NCI-H1694 treated with DMSO at 0.1 percent for 48 hours (cell line): ENCODE results near the gene SCARB1.
"Not testable (repeated sequence)": the region's sequence is repeated elsewhere in the genome, so short reads cannot be mapped to it uniquely, and the experiment has no call there.

ENCODE experiments used
- DNase-seq: peaks from one replicate; lab custom pipeline; 2025; lab: John Stamatoyannopoulos, UW

The SCARB1 gene

DNA sequence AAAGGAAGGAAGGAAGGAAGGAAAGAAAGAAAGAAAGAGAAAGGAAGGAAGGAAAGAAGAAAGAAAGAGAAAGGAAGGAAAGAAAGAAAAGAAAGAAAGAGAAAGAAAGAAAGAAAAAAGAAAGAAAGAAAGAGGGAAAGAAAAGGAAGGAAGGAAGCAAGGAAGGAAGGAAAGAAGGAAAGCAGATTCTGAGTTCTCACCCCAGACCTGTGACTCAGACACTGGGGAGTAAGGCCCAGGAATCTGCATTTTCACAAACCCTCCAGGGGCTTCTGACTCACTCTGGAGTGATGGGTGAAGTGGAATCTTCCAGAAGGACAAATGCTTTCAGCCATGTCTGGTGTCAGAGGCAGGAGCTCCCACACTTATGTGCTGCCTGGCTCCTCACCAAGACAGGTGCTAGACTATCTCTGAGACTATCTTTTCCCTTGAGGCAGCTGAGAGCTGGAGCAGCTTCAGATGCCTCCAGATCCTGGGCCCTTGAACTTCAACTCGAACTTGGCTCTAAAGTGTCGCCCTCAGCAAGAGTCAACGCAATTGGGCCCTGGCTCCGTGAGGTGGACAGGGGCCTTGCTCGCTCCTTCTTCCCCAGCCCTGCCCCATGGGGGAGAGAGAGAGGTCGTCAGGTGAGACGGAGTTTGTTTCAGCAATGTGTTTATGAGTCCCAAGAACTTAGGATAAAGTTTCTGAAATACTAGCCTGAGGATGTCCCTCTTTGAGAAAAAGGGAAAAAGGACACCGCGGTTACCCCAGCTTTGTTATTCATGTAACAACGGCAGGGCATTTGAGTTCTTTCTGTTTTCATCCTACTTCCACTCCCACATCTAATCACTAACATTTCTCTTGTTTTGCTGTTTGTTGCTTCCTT, 19.8 kb upstream of the SCARB1 start:
- no peak for DNase-seq

DNA sequence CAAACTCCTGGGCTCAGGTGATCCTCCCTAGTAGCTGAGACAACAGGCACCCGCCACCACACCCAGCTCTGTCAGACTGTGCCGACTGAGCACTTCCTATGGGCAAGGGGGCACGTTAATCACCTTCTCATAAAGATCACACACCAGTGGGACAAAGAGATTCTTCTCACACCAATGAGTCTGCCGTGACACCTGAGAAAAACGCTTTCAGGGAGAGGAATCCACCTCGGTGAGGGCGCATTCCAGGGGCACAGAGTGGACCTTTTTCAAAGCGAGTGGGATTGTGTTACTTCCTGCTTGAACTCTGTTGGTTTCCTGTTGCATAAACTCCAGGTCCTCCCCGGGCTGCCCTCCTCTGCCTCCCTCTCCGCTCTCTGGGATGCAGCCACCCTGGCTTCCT, 17.5 kb upstream of the SCARB1 start:
- DNase-seq, result no peak

DNA sequence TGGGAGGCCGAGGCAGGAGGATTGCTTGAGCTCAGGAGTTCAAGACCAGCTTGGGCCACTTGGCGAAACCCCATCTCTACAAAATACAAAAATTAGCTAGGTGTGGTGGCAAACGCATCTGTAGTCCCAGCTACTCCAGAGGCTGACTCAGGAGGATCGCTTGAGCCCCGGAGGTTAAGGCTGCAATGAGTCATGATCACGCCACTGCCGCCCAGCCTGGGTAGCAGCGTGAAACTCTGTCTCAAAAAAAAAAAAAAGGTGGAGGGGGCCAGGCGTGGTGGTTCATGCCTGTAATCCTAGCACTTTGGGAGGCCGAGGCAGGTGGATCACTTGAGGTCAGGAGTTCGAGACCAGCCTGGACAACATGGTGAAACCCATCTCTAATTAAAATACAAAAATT, 16.7 kb upstream of the SCARB1 start:
- DNase-seq, result not testable (repeated sequence)

DNA sequence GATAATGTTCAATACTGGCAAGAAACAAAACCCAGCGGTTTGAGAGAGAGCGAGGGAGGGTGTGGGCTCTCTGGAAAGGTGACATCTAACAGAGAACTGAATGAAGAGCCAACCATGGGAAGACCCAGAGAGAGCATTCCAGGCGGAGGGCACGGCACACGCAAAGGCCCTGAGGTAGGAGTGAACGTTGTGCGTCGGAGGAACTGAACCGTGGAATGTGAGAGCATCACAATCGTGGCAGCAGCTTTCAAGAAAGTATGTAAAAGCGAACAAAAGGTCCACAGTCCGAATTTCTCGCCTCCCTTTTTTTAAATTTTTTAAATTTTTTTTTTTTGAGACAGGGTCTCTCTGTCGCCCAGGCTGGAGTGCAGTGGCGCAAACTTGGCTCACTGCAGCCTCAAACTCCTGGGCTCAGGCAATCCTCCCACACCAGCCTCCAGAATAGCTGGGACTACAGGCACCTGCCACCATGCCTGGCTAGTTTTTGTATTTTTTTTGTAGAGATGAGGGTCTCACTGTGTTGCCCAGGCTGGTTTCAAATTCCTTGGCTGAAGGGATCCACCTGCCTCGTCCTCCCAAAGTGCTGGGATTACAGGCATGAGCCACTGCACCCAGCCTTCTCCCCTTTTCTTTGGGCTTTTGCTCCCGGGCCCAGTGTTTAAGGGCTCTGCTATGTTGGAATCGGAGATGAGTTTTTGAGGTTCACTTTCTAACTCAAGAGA, 15.3 kb upstream of the SCARB1 start:
- no peak for DNase-seq

DNA sequence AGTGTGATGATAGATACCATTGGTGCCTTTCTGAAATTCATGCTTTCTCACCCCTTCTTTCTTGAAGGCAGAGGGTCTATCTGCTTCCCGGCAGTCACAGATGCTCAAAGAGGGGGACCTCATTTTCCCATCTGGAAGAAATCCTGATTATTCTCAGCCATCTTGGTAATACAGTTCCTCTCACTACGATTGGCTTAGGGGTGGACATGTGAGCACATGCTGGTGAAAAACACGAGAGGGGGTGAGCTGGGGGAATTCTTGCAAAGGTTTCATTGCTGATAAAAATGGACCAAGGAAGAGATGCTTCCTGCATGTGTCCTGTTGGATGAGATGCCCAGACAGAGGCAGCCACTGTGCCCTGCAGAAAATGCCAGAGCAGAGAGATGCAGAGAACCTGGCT, 13.8 kb upstream of the SCARB1 start:
- no peak for DNase-seq

DNA sequence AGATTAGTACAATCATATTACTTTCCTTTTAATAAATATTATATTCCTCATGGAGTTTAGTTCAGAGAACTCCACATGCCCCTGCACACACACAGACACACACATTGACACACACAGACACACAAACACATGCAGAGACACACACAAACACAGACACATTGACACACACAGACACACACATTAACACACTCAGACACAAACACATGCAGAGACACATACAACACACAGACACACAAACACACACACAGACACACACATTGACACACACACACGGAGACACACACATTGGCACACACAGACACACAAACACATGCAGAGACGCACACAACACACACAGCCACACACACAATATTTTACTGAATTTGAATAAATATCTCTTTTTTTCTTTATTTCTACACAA, 12.5 kb upstream of the SCARB1 start:
- DNase-seq, result no peak

DNA sequence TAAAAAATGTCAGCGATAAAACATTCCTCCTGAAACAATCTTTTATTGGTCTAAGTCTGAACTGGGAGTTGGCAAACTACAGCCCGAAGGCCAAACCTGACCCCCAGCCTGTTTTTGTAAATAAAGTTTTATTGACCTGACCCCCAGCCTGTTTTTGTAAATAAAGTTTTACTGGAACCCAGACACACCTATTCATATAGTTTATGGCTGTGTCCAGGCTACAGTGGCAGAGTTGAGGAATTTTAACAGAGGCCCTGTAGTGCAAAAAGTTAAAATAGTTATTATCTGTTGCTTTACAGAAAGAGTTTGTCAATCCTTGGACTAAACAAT, 12.1 kb upstream of the SCARB1 start:
- no peak for DNase-seq

DNA sequence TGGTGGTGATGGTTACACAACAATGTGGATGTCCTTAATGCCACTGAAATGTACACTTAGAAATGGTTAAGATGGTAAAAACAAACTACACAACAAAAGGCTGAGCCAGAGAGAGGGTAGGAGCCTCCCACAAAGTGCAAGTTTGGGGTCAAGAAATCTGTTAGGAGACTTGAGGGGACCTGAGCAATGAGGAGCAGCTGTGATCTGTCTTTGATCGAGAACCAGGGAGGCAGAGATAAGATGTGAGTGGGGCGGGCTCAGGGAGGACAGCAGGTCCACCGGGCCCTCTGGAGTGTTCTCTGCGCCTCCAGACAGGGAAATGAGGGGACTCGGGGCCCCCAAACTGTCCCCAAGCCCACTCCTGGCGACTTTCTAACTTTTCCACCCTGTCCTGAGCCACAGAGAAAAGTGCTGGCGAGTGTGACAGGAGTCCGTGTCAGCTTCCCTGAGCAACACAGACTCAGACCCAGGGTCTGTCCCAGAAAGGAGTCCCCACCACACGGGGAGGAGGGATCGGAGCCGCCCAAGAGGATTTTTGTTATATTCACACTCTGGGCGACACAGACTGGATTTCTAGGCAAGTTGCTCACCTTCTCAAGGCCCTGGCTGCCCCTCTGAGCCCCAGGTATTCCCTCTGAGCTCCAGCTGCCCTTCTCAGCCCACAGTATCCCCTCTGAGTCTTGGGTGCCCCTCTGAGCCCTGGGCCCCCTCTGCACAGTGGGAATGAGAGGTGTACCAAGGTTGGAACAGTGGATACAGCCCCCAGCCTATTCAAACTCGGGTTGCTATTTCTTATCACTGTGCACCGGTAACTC, 11.5 kb upstream of the SCARB1 start:
- DNase-seq, result no peak

DNA sequence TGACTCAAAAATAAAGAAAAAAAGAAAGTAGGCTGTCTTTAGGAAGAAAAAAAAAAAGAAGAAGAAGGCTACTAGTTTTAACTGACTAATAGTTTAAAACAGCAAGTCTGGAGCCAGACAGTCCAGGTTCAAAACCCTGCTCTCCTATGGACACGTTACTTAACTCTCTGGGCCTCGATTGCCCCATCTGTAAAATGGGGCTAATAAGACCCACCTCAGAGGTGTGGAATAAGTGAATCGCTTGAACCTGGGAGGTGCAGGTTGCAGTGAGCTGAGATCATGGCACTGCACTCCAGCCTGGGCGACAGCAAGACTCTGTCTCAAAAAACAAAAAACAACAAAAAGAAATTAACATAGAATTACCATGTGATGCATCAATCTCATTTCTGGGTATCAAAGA, 10.5 kb upstream of the SCARB1 start:
- no peak for DNase-seq

DNA sequence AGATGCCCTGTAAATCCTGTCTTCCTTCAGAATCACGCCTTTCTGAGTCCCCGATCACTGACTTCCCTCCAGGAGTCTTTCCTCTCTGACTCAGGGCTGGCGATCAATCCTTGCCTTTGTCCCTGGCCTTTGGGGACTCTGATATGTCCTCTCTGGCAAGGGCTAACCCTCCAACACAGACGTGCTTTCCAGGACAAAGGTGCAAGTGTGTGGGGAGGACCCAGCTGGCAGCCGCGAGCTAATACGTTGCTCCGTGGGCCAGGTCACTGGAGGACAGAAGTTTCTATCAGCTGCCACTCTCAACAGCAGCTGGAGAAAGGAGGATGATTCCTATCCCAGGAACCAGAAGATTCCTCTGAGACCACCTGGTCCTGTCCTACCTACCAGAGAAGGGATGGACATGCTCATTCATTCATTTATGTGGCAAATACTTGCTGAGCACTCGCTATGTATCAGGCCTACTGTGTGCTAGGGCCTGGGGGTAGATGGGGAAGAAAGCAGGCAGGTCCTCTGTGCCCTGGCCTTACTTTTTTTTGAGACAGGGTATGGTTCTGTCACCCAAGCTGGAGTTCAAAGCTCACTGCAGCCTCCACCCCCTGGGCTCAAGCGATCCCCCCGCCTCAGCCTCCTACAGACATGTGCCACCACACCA, 8.5 kb upstream of the SCARB1 start:
- no peak for DNase-seq

- DNase-seq, result no peak
Observed at GRCh38 chr12:124871297-124871696, 7.6 kb upstream of the SCARB1 start.

DNA sequence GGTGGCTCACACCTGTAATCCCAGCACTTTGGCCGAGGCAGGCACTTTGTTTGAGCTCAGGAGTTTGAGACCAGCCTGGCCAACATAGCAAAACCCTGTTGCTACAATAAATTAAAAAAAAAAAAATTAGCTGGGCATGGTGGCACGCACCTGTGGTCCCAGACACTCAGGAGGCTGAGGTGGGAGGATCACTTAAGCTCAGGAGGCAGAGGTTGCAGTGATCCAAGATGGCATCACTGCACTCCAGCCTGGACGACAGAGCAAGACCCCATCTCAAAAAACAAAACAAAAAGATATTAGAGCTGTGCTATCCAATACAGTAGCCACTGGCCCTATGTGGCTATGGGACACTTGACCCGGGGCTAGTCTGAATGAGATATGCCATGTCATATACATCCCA, 6.9 kb upstream of the SCARB1 start:
- DNase-seq, result no peak

DNA sequence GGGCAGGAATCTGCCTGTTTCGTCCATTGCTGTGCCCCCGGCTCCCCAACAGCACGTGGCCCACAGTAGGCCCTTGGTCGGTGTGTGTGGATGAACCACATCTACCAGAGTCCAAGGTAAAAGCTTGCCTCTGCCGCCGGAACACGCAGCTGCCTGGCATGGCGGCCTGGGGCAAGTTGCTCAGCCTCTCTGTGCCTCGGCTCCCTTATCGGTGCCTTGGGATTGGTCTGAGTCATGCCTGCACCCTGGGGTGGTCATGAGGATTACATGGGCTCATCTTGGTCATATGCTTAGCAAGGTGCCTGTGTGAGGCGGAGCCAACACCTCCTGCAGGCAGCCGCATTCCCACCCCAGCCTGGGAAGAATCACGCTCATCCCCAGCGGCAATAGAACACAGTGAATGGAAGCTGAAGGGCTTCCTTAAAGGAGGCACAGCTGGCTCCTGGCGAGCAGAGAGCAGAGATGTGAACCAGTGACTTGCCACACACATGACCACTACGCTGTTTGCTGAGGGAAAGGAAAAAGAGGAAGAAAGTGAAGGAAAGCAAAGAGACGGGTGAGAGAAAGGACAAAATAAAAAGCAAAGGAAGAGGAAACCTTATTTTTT, 5.5 kb upstream of the SCARB1 start:
- DNase-seq, result no peak

GRCh38 chr12:124868252-124869058, 4.8 kb upstream of the SCARB1 start:
- no peak for DNase-seq

- no peak for DNase-seq
Observed at GRCh38 chr12:124867401-124867930, 3.8 kb upstream of the SCARB1 start.

- DNase-seq, result no peak
Observed at GRCh38 chr12:124866883-124867400, 3.3 kb upstream of the SCARB1 start.

GRCh38 chr12:124866195-124866882, 2.7 kb upstream of the SCARB1 start:
- no peak for DNase-seq

DNA sequence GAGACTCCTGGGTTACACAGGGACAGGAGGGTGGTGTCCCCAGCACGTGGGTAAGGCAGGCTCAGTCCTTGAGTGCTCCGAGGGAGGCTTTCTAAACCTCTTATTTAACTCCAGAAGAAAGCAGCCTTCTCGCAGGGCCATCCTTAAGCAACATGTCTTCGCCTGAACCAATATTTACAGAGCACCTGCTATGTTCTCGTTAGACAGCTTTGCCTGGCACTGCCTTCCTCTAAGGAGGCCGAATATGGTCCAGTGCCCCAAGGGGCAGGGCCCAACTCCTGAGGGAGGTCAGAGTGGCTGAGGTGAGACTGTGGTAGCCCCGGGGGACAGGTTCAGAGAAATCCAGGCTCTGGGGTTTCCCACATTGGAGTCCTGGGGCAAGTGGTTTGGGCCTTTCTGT, 2.1 kb upstream of the SCARB1 start:
- DNase-seq, result no peak

GRCh38 chr12:124864326-124864752, 675 bp upstream of the SCARB1 start:
- no peak for DNase-seq
